ENCODE measurements around the gene KRT2. TPM values are rescaled to one million over a fixed set of nuclear protein-coding genes. Genes with fewer than 3 reads are reported as not detected.

Gene KRT2
- total and polyA plus RNA-seq, 2 of the 8 experiments (the other 6 are each of a cell fraction or from before 2014, with no cell fraction given) = not detected

DNA sequence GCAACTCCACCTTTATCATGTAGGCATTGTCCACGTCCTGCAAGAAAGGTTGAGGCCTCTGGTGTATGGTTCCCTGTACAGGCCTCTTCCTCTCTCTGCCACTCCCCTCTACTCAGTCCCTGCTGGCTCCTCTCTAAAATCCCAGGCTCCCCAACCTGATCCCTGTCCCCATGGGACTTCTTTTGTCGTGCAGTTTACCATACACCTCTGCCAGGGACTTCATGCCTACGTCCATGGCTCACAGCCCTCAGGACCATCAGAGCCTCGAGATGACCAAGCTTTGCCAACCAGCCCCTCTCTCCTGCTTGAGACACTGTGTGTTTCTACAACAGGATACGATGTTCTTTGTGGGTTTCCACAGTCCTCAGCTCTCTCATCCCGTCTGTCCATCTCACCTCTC lies 2.9 kb downstream of the KRT2 start (continued):
- TF ChIP-seq, protein P1, sequence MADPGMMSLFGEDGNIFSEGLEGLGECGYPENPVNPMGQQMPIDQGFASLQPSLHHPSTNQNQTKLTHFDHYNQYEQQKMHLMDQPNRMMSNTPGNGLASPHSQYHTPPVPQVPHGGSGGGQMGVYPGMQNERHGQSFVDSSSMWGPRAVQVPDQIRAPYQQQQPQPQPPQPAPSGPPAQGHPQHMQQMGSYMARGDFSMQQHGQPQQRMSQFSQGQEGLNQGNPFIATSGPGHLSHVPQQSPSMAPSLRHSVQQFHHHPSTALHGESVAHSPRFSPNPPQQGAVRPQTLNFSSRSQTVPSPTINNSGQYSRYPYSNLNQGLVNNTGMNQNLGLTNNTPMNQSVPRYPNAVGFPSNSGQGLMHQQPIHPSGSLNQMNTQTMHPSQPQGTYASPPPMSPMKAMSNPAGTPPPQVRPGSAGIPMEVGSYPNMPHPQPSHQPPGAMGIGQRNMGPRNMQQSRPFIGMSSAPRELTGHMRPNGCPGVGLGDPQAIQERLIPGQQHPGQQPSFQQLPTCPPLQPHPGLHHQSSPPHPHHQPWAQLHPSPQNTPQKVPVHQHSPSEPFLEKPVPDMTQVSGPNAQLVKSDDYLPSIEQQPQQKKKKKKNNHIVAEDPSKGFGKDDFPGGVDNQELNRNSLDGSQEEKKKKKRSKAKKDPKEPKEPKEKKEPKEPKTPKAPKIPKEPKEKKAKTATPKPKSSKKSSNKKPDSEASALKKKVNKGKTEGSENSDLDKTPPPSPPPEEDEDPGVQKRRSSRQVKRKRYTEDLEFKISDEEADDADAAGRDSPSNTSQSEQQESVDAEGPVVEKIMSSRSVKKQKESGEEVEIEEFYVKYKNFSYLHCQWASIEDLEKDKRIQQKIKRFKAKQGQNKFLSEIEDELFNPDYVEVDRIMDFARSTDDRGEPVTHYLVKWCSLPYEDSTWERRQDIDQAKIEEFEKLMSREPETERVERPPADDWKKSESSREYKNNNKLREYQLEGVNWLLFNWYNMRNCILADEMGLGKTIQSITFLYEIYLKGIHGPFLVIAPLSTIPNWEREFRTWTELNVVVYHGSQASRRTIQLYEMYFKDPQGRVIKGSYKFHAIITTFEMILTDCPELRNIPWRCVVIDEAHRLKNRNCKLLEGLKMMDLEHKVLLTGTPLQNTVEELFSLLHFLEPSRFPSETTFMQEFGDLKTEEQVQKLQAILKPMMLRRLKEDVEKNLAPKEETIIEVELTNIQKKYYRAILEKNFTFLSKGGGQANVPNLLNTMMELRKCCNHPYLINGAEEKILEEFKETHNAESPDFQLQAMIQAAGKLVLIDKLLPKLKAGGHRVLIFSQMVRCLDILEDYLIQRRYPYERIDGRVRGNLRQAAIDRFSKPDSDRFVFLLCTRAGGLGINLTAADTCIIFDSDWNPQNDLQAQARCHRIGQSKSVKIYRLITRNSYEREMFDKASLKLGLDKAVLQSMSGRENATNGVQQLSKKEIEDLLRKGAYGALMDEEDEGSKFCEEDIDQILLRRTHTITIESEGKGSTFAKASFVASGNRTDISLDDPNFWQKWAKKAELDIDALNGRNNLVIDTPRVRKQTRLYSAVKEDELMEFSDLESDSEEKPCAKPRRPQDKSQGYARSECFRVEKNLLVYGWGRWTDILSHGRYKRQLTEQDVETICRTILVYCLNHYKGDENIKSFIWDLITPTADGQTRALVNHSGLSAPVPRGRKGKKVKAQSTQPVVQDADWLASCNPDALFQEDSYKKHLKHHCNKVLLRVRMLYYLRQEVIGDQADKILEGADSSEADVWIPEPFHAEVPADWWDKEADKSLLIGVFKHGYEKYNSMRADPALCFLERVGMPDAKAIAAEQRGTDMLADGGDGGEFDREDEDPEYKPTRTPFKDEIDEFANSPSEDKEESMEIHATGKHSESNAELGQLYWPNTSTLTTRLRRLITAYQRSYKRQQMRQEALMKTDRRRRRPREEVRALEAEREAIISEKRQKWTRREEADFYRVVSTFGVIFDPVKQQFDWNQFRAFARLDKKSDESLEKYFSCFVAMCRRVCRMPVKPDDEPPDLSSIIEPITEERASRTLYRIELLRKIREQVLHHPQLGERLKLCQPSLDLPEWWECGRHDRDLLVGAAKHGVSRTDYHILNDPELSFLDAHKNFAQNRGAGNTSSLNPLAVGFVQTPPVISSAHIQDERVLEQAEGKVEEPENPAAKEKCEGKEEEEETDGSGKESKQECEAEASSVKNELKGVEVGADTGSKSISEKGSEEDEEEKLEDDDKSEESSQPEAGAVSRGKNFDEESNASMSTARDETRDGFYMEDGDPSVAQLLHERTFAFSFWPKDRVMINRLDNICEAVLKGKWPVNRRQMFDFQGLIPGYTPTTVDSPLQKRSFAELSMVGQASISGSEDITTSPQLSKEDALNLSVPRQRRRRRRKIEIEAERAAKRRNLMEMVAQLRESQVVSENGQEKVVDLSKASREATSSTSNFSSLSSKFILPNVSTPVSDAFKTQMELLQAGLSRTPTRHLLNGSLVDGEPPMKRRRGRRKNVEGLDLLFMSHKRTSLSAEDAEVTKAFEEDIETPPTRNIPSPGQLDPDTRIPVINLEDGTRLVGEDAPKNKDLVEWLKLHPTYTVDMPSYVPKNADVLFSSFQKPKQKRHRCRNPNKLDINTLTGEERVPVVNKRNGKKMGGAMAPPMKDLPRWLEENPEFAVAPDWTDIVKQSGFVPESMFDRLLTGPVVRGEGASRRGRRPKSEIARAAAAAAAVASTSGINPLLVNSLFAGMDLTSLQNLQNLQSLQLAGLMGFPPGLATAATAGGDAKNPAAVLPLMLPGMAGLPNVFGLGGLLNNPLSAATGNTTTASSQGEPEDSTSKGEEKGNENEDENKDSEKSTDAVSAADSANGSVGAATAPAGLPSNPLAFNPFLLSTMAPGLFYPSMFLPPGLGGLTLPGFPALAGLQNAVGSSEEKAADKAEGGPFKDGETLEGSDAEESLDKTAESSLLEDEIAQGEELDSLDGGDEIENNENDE (IDR thresholded peaks at IDR 0.05; ENCODE audit: insufficient replicate concordance, low read length) = no peak
- TF ChIP-seq SP4 (IDR thresholded peaks at IDR 0.05; ENCODE audit: low read length) (no peak), ZNF274 (IDR thresholded peaks at IDR 0.05; ENCODE audit: borderline replicate concordance, extremely low read depth, low read length) (no peak)
